ENCODE results near the gene PTGES3.
"Not testable (repeated sequence)": the region's sequence is repeated elsewhere in the genome, so short reads cannot be mapped to it uniquely, and the experiment has no call there.

Gene PTGES3

GRCh38 chr12:56688129-56688845, at the start of gene PTGES3:
PTGES3 (minus strand) TSS chr12:56688284; CDS start chr12:56687999, 285 bp downstream.
- peak; percentile 97 for DNase-seq

- no peak for DNase-seq
Measured at GRCh38 chr12:56728139-56728861, 40.2 kb upstream of the PTGES3 start.

- not testable (repeated sequence) for DNase-seq
Measured at GRCh38 chr12:56726196-56726675, 38.2 kb upstream of the PTGES3 start.

- DNase-seq: no peak
Measured at GRCh38 chr12:56725723-56726102, 37.6 kb upstream of the PTGES3 start.

GRCh38 chr12:56724972-56725722, 37.1 kb upstream of the PTGES3 start, which contains the start of gene NACA:
NACA (minus strand) TSS chr12:56725299; CDS start chr12:56724521, 778 bp downstream.
- peak; percentile 99 for DNase-seq

GRCh38 chr12:56724701-56724971, 36.6 kb upstream of the PTGES3 start:
- no peak for DNase-seq

- peak; percentile 75 for DNase-seq
Measured at GRCh38 chr12:56723889-56724700, 36.0 kb upstream of the PTGES3 start.

GRCh38 chr12:56723352-56723751, 35.3 kb upstream of the PTGES3 start:
- DNase-seq: no peak

- no peak for DNase-seq
Measured at GRCh38 chr12:56722832-56723231, 34.7 kb upstream of the PTGES3 start.

- DNase-seq: no peak
Measured at GRCh38 chr12:56721721-56722120, 33.6 kb upstream of the PTGES3 start.

- DNase-seq: no peak
Measured at GRCh38 chr12:56721216-56721615, 33.1 kb upstream of the PTGES3 start.

GRCh38 chr12:56720731-56721151, 32.7 kb upstream of the PTGES3 start:
- DNase-seq: no peak

- DNase-seq: no peak
Measured at GRCh38 chr12:56719056-56719455, 31.0 kb upstream of the PTGES3 start.

GRCh38 chr12:56718636-56719035, 30.6 kb upstream of the PTGES3 start:
- no peak for DNase-seq

- DNase-seq: no peak
Measured at GRCh38 chr12:56718149-56718548, 30.1 kb upstream of the PTGES3 start.

- DNase-seq: no peak
Measured at GRCh38 chr12:56716933-56717880, 29.1 kb upstream of the PTGES3 start.

- no peak for DNase-seq
Measured at GRCh38 chr12:56716458-56716857, 28.4 kb upstream of the PTGES3 start.

GRCh38 chr12:56715798-56716197, 27.7 kb upstream of the PTGES3 start:
- no peak for DNase-seq

- DNase-seq: no peak
Measured at GRCh38 chr12:56714431-56714929, 26.4 kb upstream of the PTGES3 start.

- DNase-seq: no peak
Measured at GRCh38 chr12:56713345-56713744, 25.3 kb upstream of the PTGES3 start.

GRCh38 chr12:56709759-56710376, 21.8 kb upstream of the PTGES3 start:
- no peak for DNase-seq

Measured in HCEC 1CT (cell line).